ENCODE data around the gene PXDN.

Gene PXDN

GRCh38 chr2:1621041-1621440 lies 123.3 kb downstream of the PXDN start:
- no peak overlapping the region for H3K9ac ChIP-seq
- H4K20me1 ChIP-seq (ENCODE audit: insufficient read depth): no peaks in the 10 kb centered on the region
- H3K27ac ChIP-seq: no peak overlapping the region
- H3K4me3 ChIP-seq (IDR thresholded peaks at IDR 0.05; ENCODE audit: insufficient read depth, low read depth, low read length): no peak overlapping the region
- TF ChIP-seq, protein P1, sequence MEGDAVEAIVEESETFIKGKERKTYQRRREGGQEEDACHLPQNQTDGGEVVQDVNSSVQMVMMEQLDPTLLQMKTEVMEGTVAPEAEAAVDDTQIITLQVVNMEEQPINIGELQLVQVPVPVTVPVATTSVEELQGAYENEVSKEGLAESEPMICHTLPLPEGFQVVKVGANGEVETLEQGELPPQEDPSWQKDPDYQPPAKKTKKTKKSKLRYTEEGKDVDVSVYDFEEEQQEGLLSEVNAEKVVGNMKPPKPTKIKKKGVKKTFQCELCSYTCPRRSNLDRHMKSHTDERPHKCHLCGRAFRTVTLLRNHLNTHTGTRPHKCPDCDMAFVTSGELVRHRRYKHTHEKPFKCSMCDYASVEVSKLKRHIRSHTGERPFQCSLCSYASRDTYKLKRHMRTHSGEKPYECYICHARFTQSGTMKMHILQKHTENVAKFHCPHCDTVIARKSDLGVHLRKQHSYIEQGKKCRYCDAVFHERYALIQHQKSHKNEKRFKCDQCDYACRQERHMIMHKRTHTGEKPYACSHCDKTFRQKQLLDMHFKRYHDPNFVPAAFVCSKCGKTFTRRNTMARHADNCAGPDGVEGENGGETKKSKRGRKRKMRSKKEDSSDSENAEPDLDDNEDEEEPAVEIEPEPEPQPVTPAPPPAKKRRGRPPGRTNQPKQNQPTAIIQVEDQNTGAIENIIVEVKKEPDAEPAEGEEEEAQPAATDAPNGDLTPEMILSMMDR (conservative IDR thresholded peaks at IDR 0.05; ENCODE audit: low read depth, low read length): no peak
- no peaks in the 10 kb centered on the region for H3K36me3 ChIP-seq (ENCODE audit: insufficient read depth)
- no peaks in the 10 kb centered on the region for H3K79me2 ChIP-seq (ENCODE audit: insufficient read depth, low read depth)
- no peaks in the 10 kb centered on the region for H3K4me1 ChIP-seq (ENCODE audit: low read depth, poor library complexity, severe bottlenecking)
- no peak overlapping the region for H2AFZ ChIP-seq (ENCODE audit: low read depth)
- no peak overlapping the region for H3K4me2 ChIP-seq
- H3K27me3 ChIP-seq (ENCODE audit: insufficient read depth, low read depth): no peaks in the 10 kb centered on the region

DNA sequence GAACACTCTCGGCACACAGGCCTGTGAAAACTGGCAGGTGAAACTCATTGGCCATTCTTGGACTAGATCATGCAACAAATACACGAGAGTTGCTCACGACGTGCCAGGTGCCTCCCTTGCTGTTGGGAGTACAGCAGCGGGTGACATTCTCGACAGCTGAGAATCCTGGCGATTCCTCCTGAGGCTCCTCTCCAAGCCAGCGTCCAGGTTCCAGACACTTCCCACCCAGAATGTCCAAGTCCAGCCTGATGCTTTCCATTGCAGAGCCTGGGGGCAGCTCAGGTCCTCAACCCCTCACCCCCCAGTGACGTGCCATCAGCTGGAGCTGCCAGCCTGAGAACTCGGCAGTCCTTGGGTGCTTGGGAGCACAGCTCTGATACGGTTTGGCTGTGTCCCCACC lies 124.2 kb downstream of the PXDN start:
- Histone ChIP-seq H3K4me2 (no peak overlapping the region), H3K36me3 (ENCODE audit: insufficient read depth) (no peaks in the 10 kb centered on the region), H3K27me3 (ENCODE audit: insufficient read depth, low read depth) (no peaks in the 10 kb centered on the region), H3K4me1 (ENCODE audit: low read depth, poor library complexity, severe bottlenecking) (no peaks in the 10 kb centered on the region), H4K20me1 (ENCODE audit: insufficient read depth) (no peaks in the 10 kb centered on the region), H3K4me3 (IDR thresholded peaks at IDR 0.05; ENCODE audit: insufficient read depth, low read depth, low read length) (no peak overlapping the region), H3K79me2 (ENCODE audit: insufficient read depth, low read depth) (no peaks in the 10 kb centered on the region), H3K9ac (no peak overlapping the region), H2AFZ (ENCODE audit: low read depth) (no peak overlapping the region), H3K27ac (no peak overlapping the region)
- TF ChIP-seq, protein P1 (conservative IDR thresholded peaks at IDR 0.05; ENCODE audit: low read depth, low read length): no peak

GRCh38 chr2:1619556-1619955 lies 124.8 kb downstream of the PXDN start:
- TF ChIP-seq, protein P1 (conservative IDR thresholded peaks at IDR 0.05; ENCODE audit: low read depth, low read length): no peak
- no peaks in the 10 kb centered on the region for H3K4me1 ChIP-seq (ENCODE audit: low read depth, poor library complexity, severe bottlenecking)
- no peak overlapping the region for H3K9ac ChIP-seq
- H2AFZ ChIP-seq (ENCODE audit: low read depth): no peak overlapping the region
- H3K79me2 ChIP-seq (ENCODE audit: insufficient read depth, low read depth): no peaks in the 10 kb centered on the region
- no peak overlapping the region for H3K27ac ChIP-seq
- no peaks in the 10 kb centered on the region for H4K20me1 ChIP-seq (ENCODE audit: insufficient read depth)
- no peaks in the 10 kb centered on the region for H3K36me3 ChIP-seq (ENCODE audit: insufficient read depth)
- H3K4me2 ChIP-seq: no peak overlapping the region
- no peaks in the 10 kb centered on the region for H3K27me3 ChIP-seq (ENCODE audit: insufficient read depth, low read depth)
- no peak overlapping the region for H3K4me3 ChIP-seq (IDR thresholded peaks at IDR 0.05; ENCODE audit: insufficient read depth, low read depth, low read length)

- H2AFZ ChIP-seq (ENCODE audit: low read depth): no peak overlapping the region
- H3K79me2 ChIP-seq (ENCODE audit: insufficient read depth, low read depth): no peaks in the 10 kb centered on the region
- no peak overlapping the region for H3K27ac ChIP-seq
- H3K27me3 ChIP-seq (ENCODE audit: insufficient read depth, low read depth): no peaks in the 10 kb centered on the region
- no peaks in the 10 kb centered on the region for H3K36me3 ChIP-seq (ENCODE audit: insufficient read depth)
- H3K4me2 ChIP-seq: no peak overlapping the region
- H3K4me1 ChIP-seq (ENCODE audit: low read depth, poor library complexity, severe bottlenecking): no peaks in the 10 kb centered on the region
- H3K9ac ChIP-seq: no peak overlapping the region
- TF ChIP-seq, protein P1 (conservative IDR thresholded peaks at IDR 0.05; ENCODE audit: low read depth, low read length): no peak
- H3K4me3 ChIP-seq (IDR thresholded peaks at IDR 0.05; ENCODE audit: insufficient read depth, low read depth, low read length): no peak overlapping the region
- H4K20me1 ChIP-seq (ENCODE audit: insufficient read depth): no peaks in the 10 kb centered on the region
These were observed 125.3 kb downstream of the PXDN start for GRCh38 chr2:1618974-1619373.
